Lung microvascular endothelial cell (primary cell): ENCODE data around the gene ZNF423. TPM values are rescaled to one million over a fixed set of nuclear protein-coding genes. Genes with fewer than 3 reads are reported as not detected.
"Not testable (repeated sequence)": the region's sequence is repeated elsewhere in the genome, so short reads cannot be mapped to it uniquely, and the experiment has no call there.

Experiments
- DNase-seq, 2 donors: peaks; one replicate each; pipeline versions ENCODE4 v3.0.0 to v3.0.0-alpha.2; 2010; ENCODE audit warnings: low read depth in 2 of 2
- total RNA-seq: library from RNA; depleted of rRNA; stranded (reverse); fragments of >200 nt; gene quantifications from 2 replicates; pipeline ENCODE4 v1.2.1, GENCODE V29; 2014

The ZNF423 gene
- total RNA-seq = 3.5 and 6.5 TPM in 2 replicates

DNA sequence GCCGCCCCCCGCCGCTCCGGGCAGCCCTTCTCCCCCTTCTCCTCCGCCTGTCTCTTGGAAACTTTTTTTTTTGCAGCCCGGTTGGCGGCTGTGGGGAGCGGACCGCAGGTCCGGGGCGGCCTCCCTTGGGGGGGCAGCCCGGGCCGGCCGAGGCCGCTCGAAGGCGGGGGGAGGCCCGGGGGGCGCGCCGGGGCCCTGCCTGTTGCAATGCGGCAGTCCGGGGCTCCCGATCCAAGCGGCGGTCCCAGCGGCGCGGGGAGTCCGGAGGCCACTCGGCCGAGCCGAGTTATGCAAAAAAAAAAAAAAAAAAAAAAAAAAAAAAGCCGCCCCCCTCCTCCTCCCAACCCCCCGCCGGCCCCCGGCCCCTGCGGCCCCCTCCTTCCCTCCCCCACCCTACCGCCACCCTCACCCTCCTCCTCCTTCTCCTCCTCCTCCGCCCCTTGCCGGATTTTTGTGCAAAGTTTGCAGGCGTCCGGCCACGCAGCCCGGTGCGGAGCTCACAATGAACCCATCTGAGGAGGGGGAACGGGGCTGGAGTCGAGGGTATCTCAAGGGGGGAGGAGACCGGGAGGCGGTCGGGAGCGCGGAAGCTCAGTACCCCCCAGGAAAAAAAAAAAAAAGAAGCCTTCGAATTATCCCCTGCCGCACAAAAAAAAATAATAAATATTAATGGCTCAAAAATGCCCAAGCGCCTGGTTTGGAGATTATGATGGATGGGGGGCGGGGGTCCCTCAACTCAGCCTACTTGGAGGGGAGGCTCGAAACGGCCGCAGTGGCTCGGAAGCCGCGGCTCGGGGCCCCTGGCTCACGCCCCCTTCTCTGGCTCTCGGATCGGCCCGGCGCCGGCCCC, at the start of gene ZNF423:
Gene ZNF423, minus strand, starts transcription at position 291 of the 850 bp plus-strand sequence. CDS start 338 bp downstream, outside the sequence.
- DNase-seq = peak in 1 of 2 donors; percentile 28

DNA sequence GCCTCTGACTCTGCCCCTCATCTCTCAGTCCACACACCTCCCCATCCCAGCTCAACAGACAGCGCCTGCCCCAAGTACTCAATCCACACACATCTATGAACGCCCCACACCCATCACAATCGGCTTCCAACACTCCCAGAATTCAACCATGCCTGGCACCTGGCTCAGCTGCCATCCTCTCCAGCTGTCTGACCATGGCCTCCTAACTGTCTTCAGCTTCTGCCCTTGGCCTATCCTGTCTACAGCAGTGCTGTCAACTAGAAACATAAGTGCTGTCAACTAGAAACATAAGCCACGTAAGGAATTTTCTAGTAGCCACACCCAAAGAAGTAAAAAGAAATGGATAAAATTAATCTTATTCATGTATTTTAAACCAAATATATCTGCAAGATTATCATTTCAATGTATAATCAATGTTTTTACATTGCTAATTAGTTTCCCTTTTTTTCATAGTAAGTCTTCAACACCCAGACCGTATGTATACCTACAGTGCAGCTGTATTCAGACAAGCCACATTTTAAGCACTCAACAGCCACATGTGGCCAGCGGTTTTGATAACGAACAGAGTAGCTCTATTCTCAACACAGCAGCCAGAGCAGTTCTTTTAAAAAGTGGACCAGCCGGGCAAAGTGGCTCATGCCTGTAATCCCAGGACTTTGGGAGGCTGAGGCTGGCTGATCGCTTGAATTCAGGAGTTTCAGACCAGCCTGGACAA, 48.6 kb upstream of the ZNF423 start:
- no peak for DNase-seq

DNA sequence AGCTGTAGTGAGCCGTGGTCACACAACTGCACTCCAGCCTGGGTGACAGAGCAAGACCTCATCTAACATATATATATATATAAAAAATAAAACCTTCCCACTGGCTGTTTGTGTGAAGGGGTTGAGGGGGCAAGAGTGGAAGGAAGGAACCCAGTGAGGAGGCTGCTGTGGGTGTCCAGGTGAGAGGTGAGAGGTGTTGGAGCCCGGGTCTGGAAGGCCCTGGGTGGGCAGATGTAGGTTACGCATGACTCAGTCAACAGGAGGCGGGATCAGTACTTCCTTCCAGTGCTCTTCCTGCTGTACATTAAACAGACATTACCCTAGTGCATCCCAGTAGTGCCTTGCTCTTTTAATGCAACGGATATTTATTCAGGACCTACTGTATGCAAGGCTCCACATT, 47.0 kb upstream of the ZNF423 start:
- no peak for DNase-seq

DNA sequence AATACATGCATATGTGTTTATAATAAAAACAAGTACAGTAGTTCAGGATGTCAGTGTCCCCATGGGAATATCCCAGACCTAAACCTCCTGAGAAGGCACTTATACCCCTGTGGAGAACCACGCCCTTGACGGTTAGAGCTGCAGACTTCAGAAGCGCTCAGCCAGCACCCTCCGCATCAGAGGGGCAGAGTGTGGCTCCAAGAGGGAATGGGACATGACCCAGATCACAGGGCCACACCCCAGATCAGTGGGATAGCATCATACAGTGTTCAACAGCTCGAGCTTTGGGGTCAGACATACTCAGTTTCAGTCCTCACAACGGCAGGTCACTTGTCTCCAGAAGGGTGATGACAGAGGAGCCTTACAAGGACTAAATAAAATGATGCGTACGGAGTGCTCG, 45.8 kb upstream of the ZNF423 start:
- no peak for DNase-seq

DNA sequence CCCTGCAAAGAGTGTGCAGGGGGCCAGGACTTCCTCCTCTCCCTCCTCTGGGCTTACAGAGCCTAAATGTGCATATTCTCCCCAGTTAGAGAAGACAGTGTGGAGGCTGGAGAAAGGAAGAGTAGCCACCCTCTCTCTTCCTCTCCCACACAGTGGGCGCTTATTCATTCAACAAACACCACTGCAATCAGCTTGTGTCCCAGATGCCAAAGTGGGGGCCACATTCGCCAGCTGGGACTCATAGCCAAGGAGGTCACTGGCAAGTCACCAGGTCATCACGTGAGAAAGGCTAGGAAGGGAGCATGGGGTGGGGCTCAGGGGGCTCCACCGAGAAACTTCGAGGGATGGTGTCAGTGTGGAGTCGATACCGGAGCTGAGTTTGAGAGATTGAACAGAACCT, 45.0 kb upstream of the ZNF423 start:
- DNase-seq = no peak

DNA sequence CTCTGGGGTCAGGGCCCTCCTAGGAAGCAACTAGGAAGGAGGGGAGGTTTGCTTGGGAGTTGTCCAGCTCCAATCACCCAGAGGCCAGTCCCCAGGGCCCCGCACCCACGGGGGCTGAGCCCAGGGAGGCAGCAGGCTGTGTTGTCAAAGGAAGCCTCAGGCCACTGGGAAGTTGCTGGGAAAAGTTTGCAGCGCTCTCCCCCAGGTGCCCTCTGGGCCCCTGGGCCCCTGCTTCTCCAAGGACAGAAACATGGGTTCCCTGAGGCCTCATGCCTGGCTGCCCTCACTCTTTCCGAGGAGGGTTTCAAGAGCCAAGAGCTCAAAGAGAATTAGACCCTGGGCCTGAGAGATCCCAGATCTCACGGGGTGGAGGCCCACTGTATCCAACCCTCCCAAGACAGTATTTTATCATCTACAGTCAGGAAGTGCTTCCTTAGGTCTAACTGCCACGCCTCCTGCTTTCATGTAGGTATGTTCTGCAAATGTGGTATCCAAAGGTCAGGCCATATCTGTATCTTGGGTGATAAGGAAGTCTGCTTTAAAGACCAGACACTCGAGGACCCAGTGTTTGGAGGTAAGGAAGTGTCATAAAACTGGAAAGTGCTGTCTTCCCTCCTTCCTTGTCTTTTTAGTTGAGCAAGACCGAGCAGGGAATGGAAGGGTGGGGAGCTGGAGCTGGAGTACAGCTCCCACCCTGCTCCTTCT, 44.2 kb upstream of the ZNF423 start:
- no peak for DNase-seq

DNA sequence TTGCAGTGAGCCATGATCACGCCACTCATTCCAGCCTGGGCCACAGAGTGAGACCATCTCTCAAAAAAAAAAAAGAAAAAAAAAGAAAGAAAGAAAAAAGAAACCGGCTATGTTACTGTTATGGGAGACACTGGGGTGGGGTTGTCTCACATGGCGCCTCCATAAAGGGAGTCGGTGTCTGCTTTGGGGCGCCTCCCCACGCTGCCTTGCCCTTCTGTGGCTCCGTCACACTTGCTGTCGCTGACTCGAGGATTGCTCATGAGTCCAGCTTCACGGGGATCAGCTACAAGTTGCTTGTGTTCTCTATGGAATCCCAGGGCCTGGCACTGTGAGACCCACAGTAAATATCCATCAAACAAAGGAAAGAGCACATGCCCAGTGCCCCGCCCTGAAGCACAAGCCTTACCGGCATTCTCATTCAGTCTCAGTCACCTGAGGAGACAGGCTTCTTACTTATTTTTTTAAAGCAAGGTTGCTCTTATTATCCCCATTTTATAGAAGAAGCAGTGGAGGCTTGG, 40.6 kb upstream of the ZNF423 start:
- no peak for DNase-seq

DNA sequence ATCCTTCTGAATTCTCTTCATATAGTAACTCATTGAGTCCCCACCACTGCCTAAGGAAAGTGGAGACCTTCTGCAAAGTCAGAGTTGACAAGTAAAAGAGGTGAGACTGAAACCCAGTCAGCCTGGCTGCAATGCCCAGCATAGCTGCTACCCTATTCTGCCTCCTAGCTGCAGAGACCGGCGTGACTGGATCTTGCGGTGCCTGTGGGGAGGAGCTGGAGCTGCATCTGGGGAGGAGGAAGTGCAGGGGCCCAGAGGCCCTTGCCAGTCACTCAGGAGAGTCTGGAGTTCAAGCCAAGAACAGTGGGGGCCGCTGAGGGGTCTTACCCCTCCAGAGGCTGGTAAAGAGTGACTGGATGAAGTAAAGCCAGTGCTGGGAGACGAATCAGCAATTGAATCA, 35.0 kb upstream of the ZNF423 start:
- DNase-seq = peak; percentile 18 to 27

DNA sequence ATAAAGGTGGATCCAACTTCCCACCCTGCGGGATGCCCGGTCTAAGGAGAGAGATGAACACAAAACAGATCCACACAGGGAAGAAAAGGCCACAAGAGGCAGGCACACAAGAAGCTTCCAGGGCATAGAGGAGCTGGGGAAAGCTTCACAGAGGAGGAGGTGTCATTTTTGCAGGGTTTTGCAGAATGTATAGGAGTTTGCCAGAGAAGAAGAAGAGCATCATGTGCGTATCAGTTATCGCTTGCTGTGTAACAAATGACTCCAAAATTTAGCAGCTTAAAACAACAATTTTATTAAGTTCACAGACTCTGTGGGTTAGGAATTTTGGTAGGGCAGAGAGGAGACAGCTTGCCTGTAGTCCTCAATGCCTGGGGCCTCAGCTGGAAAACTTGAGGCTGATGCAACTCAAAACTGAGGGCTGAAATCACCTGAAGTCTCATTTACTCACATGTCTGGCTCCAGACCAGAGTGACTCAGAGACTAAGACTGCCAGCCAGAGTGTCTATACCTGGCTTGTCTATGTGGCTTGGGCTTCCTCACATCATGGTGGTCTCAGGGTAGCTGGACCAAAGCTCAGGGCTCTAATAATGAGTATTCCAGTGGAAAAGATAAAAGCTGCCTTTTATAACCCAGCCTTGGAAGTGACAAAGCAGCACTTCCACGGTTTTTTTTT, 33.9 kb upstream of the ZNF423 start:
- DNase-seq = no peak

DNA sequence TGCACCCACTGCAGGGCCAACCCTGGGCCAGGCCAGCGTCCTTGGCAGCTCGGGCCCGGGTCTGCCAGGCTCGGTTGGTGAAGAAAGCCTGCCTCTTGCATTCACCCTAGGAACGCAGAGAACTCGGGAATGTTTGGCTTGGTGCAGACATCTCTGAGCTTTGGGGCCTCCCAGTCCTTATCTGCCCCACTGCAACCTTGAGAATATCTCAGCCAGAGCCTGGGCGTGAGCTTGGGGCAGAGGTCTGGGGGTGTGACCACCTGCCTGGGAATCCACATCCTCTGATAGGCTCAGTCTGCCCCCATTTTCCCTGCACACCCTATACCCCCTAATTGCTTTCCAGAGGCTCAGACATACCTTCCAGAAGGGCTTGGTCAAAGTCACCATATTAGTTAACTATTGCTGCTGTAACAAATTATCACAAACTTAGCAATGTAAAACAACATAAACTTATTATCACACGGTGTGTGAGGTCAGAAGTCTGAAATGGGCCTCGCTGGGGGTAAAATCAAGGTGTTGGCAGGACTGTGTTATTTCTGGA, 30.7 kb upstream of the ZNF423 start:
- no peak for DNase-seq

DNA sequence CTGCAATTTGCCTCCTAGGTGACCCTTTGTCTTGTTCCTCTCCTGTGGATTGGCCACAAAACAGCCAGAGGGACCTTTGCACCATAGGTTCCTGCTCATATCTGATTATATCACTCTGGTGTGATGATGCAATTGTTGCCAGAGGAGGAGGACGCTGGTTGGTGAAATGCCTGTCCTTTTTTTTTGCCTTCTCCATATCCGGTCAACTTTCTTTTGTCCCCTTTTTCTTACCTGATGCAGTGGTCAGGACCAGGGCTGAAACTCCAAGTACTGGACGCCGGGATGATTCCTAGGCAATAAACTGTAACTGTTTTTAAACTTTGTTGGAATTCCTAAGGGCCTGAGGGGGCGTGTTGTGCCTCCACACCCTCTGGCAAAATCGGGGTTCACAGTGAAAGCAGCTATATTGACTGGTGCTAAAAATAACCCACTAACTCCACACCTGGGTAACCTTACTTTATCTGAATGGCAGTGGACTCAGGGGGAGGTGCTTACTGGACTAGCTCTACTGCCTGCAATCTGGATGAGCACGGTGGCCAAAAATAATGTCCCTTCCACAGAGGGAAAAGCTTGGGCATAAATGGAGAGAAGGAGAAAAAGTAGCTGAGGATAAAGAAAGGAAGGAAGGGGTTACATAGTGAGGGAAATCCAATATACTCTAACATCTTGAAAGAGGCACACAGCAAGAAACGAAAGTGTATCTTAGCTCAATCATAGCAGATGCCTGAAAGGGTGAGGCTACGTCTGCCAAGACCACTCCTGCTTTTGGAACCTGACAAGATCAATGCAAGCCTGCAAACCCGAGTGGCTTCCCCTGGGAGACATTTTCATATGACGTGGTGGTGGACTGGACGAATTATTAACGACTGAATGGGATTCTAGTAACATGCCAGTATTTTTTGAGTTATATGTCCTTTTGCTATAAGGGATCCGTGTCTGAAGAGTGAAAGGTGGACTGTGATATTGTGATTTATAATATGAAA, 28.4 kb upstream of the ZNF423 start:
- DNase-seq = peak in 1 of 2 donors; percentile 29

DNA sequence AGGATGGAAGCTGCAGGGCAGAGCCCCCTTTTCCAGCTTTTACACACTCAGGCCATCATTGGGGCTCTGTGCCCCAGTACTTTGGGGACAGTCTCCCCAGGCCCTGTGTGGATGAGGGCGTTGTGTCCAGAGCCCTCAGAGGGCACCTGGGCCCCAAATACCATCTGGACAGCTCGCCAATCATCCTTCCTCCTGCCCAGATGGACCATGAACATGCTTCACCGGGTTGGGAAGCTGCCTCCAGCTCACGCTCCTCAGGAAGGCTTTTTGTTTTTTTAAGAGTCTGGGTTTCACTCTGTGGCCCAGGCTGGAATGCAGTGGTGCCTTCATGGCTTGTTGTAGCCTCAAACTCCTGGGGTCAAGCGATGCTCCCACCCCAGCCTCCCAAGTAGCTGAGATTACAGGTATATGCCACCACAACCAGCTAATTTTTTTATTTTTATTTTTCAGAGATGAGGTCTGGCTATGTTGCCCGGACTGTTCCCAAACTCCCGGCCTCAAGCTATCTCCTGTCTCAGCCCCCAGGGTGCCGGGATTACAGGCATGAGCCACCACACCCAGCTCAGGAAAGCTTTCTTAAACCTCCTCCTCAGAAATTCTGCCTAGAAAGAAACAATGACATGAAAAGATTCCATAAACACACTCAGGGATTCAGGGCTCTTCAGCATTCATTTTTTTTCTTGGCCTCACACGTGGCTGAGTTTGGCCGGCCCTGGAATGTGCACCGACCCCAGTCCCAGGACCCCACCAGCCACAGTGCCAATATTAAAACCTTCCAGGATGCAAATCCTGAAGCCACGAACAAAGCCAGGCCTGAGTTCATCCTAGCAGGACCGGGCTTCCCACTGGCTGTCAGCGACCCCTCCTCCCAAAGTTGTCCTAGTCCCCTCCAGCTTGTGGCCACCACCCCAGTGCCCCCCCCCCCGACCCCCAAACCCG, 27.4 kb upstream of the ZNF423 start:
- no peak for DNase-seq

DNA sequence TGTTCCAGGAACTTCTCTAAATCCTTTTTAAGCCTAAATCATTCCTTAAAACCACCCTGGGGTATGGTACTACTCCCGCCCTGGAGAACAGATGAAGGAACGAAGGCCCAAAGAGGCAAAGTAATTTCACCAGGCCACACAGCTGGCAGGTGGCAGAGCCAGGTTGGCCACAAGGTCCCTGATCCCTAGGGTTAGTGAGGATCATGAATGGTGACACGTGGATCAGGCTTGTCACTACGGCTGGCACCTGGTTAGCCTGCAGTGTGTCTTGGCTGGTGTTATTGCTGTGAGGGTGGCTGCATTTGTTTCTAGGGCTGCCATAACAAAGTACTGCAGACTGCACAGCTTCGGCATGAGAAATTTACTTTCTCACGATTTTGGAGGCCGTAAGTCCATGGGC, 26.0 kb upstream of the ZNF423 start:
- no peak for DNase-seq

DNA sequence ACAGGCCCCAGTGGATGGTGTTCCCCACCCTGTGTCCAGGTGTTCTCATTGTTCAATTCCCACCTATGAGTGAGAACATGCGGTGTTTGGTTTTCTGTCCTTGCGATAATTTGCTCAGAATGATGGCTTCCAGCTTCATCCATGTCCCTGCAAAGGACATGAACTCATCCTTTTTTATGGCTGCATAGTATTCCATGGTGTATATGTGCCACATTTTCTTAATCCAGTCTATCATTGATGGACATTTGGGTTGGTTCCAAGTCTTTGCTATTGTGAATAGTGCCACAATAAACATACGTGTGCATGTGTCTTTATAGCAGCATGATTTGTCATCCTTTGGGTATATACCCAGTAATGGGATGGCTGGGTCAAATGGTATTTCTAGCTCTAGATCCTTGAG, 22.6 kb upstream of the ZNF423 start:
- DNase-seq = not testable (repeated sequence)

DNA sequence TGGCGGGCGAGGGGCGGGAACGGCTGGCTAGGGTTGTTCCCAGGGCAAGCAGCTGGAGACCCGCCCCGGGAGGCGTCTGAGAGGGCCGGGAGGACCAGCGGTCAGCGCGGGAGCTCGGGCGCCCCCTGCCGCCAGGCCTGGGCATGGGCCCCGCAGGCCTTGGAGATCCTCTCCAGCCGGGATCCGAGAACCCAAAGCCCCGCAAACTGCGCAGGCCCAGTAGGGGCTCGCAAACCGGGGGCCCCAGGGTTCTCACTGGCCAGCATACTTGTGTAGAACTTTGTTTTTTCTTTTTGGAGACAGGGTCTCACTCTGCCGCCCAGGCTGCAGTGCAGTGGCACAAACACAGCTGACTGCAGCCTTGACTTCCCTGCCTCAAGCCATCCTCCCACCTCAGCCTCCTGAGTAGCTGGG, 20.8 kb upstream of the ZNF423 start:
- peak; percentile 41 to 49 for DNase-seq

DNA sequence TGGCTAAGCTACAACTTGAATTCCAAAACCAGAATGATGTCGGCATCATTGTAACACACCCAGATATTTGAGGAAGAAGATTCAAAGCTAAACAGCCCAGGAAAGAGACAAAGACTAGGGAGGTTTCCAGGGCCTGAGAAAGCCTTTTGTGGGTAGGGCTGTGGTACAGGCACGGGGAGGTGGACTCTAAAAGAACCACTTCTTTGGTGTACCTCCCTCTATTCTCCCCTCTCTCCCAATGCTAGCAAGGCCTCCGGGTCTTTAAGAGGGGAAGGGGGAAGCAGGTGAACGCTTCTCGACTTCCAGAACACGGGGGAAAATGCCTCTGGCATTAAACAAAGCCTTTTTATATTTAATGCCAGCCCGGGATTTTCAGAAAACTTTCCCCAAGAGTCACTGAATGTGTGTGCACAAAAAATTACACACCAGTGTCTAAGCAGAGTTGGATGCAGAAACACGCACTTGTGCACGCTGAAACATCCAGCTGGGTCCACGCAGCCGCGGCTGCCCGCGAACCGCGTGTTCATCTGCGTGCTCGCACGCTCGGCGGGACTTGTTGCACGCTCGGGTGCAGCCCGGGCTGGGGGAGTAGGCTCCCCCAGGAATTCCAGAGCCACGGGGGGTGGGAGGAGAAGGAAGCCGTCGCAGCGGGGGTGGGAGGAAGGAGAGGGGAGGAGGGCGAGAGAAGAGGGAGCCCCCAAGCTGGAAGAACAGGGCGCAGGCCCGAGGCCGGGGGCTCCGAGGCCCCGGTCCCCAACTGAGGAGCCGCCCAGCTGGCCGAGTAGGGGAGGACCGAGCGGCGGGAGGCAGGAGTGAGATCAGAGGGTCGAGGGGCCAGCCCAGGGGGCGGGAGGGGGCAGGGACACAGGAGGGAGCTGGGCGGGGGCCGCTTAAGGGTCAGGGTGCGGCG, 20.1 kb upstream of the ZNF423 start:
- no peak for DNase-seq

DNA sequence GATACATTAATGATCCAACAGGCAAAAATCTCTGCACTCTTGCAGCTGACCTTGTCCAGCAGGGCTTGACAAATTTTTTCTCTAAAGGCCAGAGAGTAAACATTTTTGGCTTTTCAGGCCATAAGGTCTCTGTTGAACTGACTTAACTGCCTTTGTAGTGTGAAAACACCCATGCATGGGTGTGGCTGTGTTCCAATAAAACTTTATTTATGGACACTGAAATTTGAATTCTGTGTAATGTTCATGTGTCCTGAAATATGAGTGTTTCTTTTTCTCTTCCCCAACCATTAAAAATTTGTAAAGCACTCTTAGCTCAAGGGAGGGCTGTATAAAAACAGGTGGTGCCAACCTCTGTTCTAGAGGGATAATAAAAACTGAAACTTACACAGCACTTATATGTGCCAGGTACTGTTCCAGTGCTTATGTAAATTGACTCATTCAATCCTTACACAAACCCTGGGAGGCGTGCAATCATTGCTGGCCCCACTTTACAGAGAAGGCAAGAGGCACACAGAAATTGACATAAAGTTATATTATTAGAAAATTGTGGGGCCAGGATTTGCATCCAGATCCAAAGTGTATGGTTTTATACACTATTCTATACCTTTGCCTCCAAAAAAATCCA, 18.8 kb upstream of the ZNF423 start:
- no peak for DNase-seq
